ENCODE results near the gene RABGGTA.

DNA sequence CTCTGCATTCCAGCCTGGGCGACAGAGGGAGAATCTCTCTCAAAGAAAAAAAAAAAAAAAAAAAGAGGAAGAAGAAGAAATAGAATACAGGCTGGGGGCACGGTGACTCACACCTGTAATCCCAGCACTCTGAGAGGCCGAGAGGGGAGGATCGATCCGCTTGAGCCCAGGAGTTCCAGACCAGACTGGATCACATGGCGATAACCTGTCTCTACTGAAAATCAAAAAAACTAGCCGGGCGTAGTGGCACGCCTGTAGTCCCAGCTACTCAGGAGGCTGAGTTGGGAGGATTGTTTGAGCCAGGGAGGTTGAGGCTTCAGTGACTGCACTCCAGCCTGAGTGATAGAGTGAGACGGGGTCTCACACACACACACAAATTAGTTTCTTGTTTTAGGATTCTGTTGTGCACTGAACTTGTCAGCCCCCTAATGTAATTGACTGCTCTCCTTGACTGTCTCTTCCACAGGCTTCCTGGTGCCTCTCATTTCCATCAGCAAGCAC is 28.0 kb downstream of the RABGGTA start:
- TF ChIP-seq EZH2 (optimal IDR thresholded peaks at IDR 0.05; ENCODE audit: low read depth, low read length), result no peak
- TF ChIP-seq, protein P1, sequence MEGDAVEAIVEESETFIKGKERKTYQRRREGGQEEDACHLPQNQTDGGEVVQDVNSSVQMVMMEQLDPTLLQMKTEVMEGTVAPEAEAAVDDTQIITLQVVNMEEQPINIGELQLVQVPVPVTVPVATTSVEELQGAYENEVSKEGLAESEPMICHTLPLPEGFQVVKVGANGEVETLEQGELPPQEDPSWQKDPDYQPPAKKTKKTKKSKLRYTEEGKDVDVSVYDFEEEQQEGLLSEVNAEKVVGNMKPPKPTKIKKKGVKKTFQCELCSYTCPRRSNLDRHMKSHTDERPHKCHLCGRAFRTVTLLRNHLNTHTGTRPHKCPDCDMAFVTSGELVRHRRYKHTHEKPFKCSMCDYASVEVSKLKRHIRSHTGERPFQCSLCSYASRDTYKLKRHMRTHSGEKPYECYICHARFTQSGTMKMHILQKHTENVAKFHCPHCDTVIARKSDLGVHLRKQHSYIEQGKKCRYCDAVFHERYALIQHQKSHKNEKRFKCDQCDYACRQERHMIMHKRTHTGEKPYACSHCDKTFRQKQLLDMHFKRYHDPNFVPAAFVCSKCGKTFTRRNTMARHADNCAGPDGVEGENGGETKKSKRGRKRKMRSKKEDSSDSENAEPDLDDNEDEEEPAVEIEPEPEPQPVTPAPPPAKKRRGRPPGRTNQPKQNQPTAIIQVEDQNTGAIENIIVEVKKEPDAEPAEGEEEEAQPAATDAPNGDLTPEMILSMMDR (IDR thresholded peaks at IDR 0.05; ENCODE audit: low read length), result no peak
